Upper lobe of left lung (tissue), 4 donors: ENCODE data around the gene CCDC33.

Experiments used
- EP300 ChIP-seq, 4 donors: sonication (generic); formaldehyde crosslinking; IDR thresholded peaks; one replicate each; pipeline ENCODE4 v1.5.1; 2017; ENCODE audit warnings: antibody characterized with exemption in 4 of 4, control low read depth in 2 of 4
- POLR2A ChIP-seq, 4 donors: fragments of 450-650 bp; IDR thresholded peaks; one replicate each; pipeline ENCODE4 v1.5.1; 2016 to 2017; ENCODE audit warnings: antibody characterized with exemption in 4 of 4, mild to moderate bottlenecking in 2 of 4
- TF ChIP-seq, protein P1 (sequence below), 6 experiments: fragments of 450-650 bp in 4 of 6; fragments of 200-600 bp in 2 of 6; sonication (generic) in 2 of 6; IDR thresholded peaks; one replicate each; pipeline ENCODE4 v1.5.1; 2016 to 2019; ENCODE audit warnings: antibody characterized with exemption in 6 of 6

- TF ChIP-seq, protein P1, sequence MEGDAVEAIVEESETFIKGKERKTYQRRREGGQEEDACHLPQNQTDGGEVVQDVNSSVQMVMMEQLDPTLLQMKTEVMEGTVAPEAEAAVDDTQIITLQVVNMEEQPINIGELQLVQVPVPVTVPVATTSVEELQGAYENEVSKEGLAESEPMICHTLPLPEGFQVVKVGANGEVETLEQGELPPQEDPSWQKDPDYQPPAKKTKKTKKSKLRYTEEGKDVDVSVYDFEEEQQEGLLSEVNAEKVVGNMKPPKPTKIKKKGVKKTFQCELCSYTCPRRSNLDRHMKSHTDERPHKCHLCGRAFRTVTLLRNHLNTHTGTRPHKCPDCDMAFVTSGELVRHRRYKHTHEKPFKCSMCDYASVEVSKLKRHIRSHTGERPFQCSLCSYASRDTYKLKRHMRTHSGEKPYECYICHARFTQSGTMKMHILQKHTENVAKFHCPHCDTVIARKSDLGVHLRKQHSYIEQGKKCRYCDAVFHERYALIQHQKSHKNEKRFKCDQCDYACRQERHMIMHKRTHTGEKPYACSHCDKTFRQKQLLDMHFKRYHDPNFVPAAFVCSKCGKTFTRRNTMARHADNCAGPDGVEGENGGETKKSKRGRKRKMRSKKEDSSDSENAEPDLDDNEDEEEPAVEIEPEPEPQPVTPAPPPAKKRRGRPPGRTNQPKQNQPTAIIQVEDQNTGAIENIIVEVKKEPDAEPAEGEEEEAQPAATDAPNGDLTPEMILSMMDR (IDR thresholded peaks at IDR 0.05): no peak
- TF ChIP-seq EP300 (IDR thresholded peaks at IDR 0.05) (no peak), POLR2A (IDR thresholded peaks at IDR 0.05) (no peak)
Measured at GRCh38 chr15:74278207-74278606, 42.1 kb downstream of the CCDC33 start.
